PC-9 (cell line): ENCODE results near the gene ZC3H14. TPM values are rescaled to one million over a fixed set of nuclear protein-coding genes. Genes with fewer than 3 reads are reported as not detected.

Experiments used
- BruUV-seq: library from RNA; stranded (reverse); fragments of 400-500 nt; replicated peaks from 2 replicates; lab custom pipeline; 2021; lab: Mats Ljungman, UMichigan
- CTCF ChIA-PET: fragments of 300-600 bp; sonication (Branson Sonifier 250); formaldehyde crosslinking; loops from one replicate; lab custom pipeline; 2022; ENCODE audit warnings: antibody characterized with exemption; lab: Charles Lee
- POLR2A ChIA-PET: fragments of 300-600 bp; sonication (Branson Sonifier 250); formaldehyde crosslinking; loops from one replicate; lab custom pipeline; 2022; ENCODE audit warnings: antibody characterized with exemption; ENCODE audit not compliant: unreplicated experiment; lab: Charles Lee
- DNase-seq, 2 experiments: peaks; one replicate each; pipeline versions ENCODE4 v3.0.0 to v3.0.0-alpha.2; 2015 to 2022; ENCODE audit warnings: mixed read lengths in 1 of 2
- H2AFZ ChIP-seq: fragments of 200-600 bp; sonication (generic); 2 replicates; pipeline ENCODE4 v1.8.1; 2017; ENCODE audit warnings: antibody characterized with exemption
- H3F3A ChIP-seq: fragments of 200-600 bp; sonication (generic); 2 replicates; pipeline ENCODE4 v1.8.1; 2017; ENCODE audit warnings: antibody characterized with exemption, mild to moderate bottlenecking, low read depth; ENCODE audit not compliant: insufficient read depth
- H3K27ac ChIP-seq: fragments of 200-600 bp; sonication (generic); 2 replicates; pipeline ENCODE4 v1.6.1; 2016; ENCODE audit warnings: mixed run types
- H3K27me3 ChIP-seq: fragments of 200-600 bp; sonication (generic); 2 replicates; pipeline ENCODE4 v1.6.1; 2016; ENCODE audit warnings: low read depth, mixed run types; ENCODE audit not compliant: insufficient read depth
- H3K36me3 ChIP-seq: fragments of 200-600 bp; sonication (generic); 2 replicates; pipeline ENCODE4 v1.6.1; 2016; ENCODE audit warnings: low read depth, mixed run types
- H3K4me1 ChIP-seq: fragments of 200-600 bp; sonication (generic); replicated peaks from 2 replicates; pipeline ENCODE4 v1.6.1; 2016; ENCODE audit warnings: mixed run types; ENCODE audit not compliant: insufficient read depth
- H3K4me2 ChIP-seq: fragments of 200-600 bp; sonication (generic); 2 replicates; pipeline ENCODE4 v1.6.1; 2017; ENCODE audit warnings: mixed run types
- H3K4me3 ChIP-seq: fragments of 200-600 bp; sonication (generic); 2 replicates; pipeline ENCODE4 v1.6.1; 2016; ENCODE audit warnings: mixed run types
- H3K79me2 ChIP-seq: fragments of 200-600 bp; sonication (generic); 2 replicates; pipeline ENCODE4 v1.6.1; 2017; ENCODE audit warnings: low read depth, mixed run types
- H3K9me2 ChIP-seq: fragments of 200-600 bp; sonication (generic); 2 replicates; pipeline ENCODE4 v1.8.1; 2017; ENCODE audit warnings: mild to moderate bottlenecking; ENCODE audit not compliant: insufficient read depth
- H3K9me3 ChIP-seq: fragments of 200-600 bp; sonication (generic); 2 replicates; pipeline ENCODE4 v1.8.1; 2016; ENCODE audit warnings: low read depth; ENCODE audit not compliant: insufficient read depth
- H4K20me1 ChIP-seq: fragments of 200-600 bp; sonication (generic); 2 replicates; pipeline ENCODE4 v1.8.1; 2017; ENCODE audit not compliant: insufficient read depth
- EZH2 ChIP-seq: fragments of 200-600 bp; sonication (generic); IDR thresholded peaks from 2 replicates; pipeline ENCODE4 v1.8.0; 2017; ENCODE audit warnings: antibody characterized with exemption, low read depth
- intact Hi-C: fragments of 100-400 bp; cut with micrococcal nuclease; formaldehyde crosslinking; loops from one replicate; pipeline ENCODE4 v1.10.0; 2022; ENCODE audit not compliant: unreplicated experiment
- total RNA-seq: library from RNA; stranded (reverse); gene quantifications from 2 replicates; pipeline ENCODE4 v1.2.3, GENCODE V29; 2021
- TF ChIP-seq, protein P1 (sequence below): fragments of 200-600 bp; sonication (generic); conservative IDR thresholded peaks from 2 replicates; pipeline ENCODE4 v1.6.1; 2017; ENCODE audit warnings: mixed run types, antibody characterized with exemption, mild to moderate bottlenecking, moderate library complexity

ZC3H14 gene
- total RNA-seq, 1 experiment from 2014 or later, result 20.2 TPM

DNA sequence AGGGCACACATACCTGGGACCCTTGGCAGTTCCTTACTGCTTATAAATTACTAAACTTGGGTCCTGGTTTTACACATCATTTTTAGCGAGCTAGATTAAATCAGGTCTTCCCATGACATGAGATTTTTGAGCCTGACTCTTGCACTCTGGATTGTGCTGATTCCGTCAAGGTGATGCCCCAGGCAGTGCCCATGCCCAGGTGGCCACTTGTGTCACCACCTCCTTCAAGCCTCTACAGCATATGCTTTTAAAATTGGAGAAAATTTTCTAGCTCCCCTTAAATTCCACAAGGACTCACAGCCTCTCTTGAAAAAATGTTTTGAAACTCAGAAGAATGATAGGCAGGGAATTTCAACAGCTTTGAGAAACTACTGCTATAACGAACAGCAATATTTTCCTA lies 17.6 kb upstream of the ZC3H14 start:
- H3K9me2 ChIP-seq, result no peaks in the 10 kb centered on the region
- intact Hi-C loops, result no loop called here
- H3K27me3 ChIP-seq, result no peaks in the 10 kb centered on the region
- TF ChIP-seq, protein P1, sequence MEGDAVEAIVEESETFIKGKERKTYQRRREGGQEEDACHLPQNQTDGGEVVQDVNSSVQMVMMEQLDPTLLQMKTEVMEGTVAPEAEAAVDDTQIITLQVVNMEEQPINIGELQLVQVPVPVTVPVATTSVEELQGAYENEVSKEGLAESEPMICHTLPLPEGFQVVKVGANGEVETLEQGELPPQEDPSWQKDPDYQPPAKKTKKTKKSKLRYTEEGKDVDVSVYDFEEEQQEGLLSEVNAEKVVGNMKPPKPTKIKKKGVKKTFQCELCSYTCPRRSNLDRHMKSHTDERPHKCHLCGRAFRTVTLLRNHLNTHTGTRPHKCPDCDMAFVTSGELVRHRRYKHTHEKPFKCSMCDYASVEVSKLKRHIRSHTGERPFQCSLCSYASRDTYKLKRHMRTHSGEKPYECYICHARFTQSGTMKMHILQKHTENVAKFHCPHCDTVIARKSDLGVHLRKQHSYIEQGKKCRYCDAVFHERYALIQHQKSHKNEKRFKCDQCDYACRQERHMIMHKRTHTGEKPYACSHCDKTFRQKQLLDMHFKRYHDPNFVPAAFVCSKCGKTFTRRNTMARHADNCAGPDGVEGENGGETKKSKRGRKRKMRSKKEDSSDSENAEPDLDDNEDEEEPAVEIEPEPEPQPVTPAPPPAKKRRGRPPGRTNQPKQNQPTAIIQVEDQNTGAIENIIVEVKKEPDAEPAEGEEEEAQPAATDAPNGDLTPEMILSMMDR, result no peak
- no peak for TF ChIP-seq EZH2
- BruUV-seq, result no TSS peak
- no peak overlapping the region for H3K27ac ChIP-seq
- no peaks in the 10 kb centered on the region for H3K36me3 ChIP-seq
- POLR2A ChIA-PET, result no interaction called here
- no peak overlapping the region for H3K4me2 ChIP-seq
- no peak overlapping the region for H3K4me3 ChIP-seq
- no peak for DNase-seq
- H3K9me3 ChIP-seq, result no peaks in the 10 kb centered on the region
- CTCF ChIA-PET, result no interaction called here
- peaks cover 13% of the 10 kb centered on the region for H3K4me1 ChIP-seq
- no peak overlapping the region for H2AFZ ChIP-seq
- H3F3A ChIP-seq, result no peaks in the 10 kb centered on the region
- H4K20me1 ChIP-seq, result no peaks in the 10 kb centered on the region
- H3K79me2 ChIP-seq, result no peaks in the 10 kb centered on the region

DNA sequence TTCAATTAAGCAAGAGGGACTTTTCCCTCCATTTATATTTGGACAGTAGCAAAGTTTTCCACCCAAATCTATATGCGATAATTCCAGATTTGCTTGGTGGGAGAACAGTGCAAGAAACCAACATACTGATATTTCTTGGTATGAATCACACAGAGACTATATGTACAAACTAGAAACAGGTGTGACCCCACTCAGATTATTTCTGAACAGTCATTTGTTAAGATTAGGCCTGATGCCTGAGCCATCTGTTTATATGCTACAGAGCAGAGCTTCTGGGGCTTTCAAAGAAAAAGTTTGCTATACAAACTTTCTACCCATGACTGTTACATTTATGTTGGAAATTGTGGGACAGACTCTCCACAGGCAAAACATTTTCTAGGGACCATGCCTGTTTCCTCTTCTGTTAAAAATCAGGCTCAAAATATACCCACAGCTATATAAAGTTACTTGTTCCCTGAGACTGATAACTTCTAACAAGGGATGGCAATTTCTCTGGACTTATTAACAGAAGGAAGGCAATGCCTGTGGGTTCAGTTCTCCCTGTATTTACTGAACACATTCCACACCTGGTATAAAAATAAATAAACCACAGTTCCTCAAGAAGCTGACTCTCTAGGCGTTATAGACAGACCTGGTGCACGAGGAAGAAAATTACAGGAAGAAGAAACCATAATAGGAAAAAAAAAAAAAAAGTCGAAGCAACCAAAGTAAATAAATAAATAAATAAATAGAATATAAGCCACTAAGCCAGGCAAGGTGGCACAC lies 16.0 kb upstream of the ZC3H14 start:
- no peak for DNase-seq
- H3K9me3 ChIP-seq, result no peaks in the 10 kb centered on the region
- BruUV-seq, result no TSS peak
- H3K4me1 ChIP-seq, result peaks cover 13% of the 10 kb centered on the region
- H3F3A ChIP-seq, result no peaks in the 10 kb centered on the region
- intact Hi-C loops, result no loop called here
- no peaks in the 10 kb centered on the region for H3K27me3 ChIP-seq
- no peak overlapping the region for H2AFZ ChIP-seq
- ChIA-PET CTCF (no interaction called here), POLR2A (no interaction called here)
- H3K4me2 ChIP-seq, result no peak overlapping the region
- H3K36me3 ChIP-seq, result no peaks in the 10 kb centered on the region
- H3K9me2 ChIP-seq, result no peaks in the 10 kb centered on the region
- peaks cover under 1% of the 10 kb centered on the region; the same call in 1 of the 2 replicates for H3K79me2 ChIP-seq
- no peak overlapping the region for H3K27ac ChIP-seq
- TF ChIP-seq, protein P1, result no peak
- TF ChIP-seq EZH2, result no peak
- H4K20me1 ChIP-seq, result no peaks in the 10 kb centered on the region
- no peak overlapping the region for H3K4me3 ChIP-seq

DNA sequence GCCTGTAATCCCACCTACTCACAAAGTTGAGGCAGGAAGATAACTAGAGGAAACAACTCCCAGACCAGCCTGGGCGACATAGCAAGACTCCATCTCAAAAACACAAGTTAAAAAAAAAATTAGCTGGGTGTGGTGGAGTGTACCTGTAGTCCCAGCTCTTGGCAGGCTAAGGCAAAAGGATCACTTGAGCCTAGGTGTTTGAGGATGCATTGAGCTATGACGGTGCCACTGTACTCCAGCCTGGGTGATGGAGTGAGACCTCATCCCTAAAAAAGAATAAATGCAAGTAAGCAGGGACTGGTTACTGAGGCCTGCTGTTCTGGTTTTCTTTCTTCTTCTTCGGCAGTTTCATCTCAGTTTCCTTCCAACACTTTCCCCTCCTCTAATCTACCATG lies 15.5 kb upstream of the ZC3H14 start:
- Histone ChIP-seq H2AFZ (no peak overlapping the region), H3F3A (no peaks in the 10 kb centered on the region), H3K9me3 (no peaks in the 10 kb centered on the region), H4K20me1 (no peaks in the 10 kb centered on the region), H3K4me2 (no peak overlapping the region), H3K4me3 (no peak overlapping the region), H3K4me1 (peaks cover 15% of the 10 kb centered on the region), H3K27ac (no peak overlapping the region), H3K9me2 (no peaks in the 10 kb centered on the region), H3K79me2 (peaks cover 7% of the 10 kb centered on the region), H3K27me3 (no peaks in the 10 kb centered on the region), H3K36me3 (no peaks in the 10 kb centered on the region)
- TF ChIP-seq, protein P1, result no peak
- TF ChIP-seq EZH2, result no peak
- POLR2A ChIA-PET, result no interaction called here
- BruUV-seq, result no TSS peak
- CTCF ChIA-PET, result no interaction called here
- no peak for DNase-seq
- intact Hi-C loops, result no loop called here
